K562 (cell line): ENCODE results near the gene PA2G4. TPM values are rescaled to one million over a fixed set of nuclear protein-coding genes. Genes with fewer than 3 reads are reported as not detected.

Source experiments
- ATF1 ChIP-seq, 2 experiments: fragments of 450-650 bp in 1 of 2; IDR thresholded peaks; 2 replicates each; pipeline ENCODE4 v1.6.1; 2016; ENCODE audit warnings: missing compliant biosample characterization in 1 of 2, missing genetic modification characterization in 1 of 2
- CBX8 ChIP-seq: fragments of 200-600 bp; sonication (generic); IDR thresholded peaks from 2 replicates; pipeline ENCODE4 v1.6.1; 2012; ENCODE audit warnings: borderline replicate concordance, mixed run types, low read depth, mild to moderate bottlenecking, moderate library complexity, mixed read lengths, low read length, control low read depth, inconsistent platforms; ENCODE audit not compliant: poor library complexity, severe bottlenecking; ENCODE audit errors: extremely low read depth
- CEBPG ChIP-seq, 3 experiments: fragments of 200-800 bp in 1 of 3; sonication (Bioruptor generic) in 1 of 3; sonication (generic) in 1 of 3; formaldehyde crosslinking in 1 of 3; IDR thresholded peaks in 2 of 3; conservative IDR thresholded peaks in 1 of 3; 2 replicates each; pipeline versions ENCODE4 v1.6.1 to v1.8.0; 2016 to 2022; ENCODE audit warnings: missing compliant biosample characterization in 2 of 3, missing genetic modification characterization in 2 of 3, mild to moderate bottlenecking in 1 of 3, missing genetic modification reagents in 1 of 3
- HMG20B ChIP-seq: fragments of 250-450 bp; sonication (Bioruptor Pico); IDR thresholded peaks from 2 replicates; pipeline ENCODE4 v1.5.0; 2021; ENCODE audit warnings: mild to moderate bottlenecking
- KDM2B ChIP-seq: fragments of 250-450 bp; sonication (Bioruptor Pico); IDR thresholded peaks from 2 replicates; pipeline ENCODE4 v1.8.0; 2021; ENCODE audit warnings: mild to moderate bottlenecking, moderate library complexity
- KDM5B ChIP-seq: fragments of 200-600 bp; sonication (generic); IDR thresholded peaks from 2 replicates; pipeline ENCODE4 v1.6.1; 2012; ENCODE audit warnings: low read depth, mild to moderate bottlenecking, moderate library complexity, low read length, control low read depth, inconsistent platforms; ENCODE audit not compliant: insufficient replicate concordance
- LEF1 ChIP-seq: fragments of 450-650 bp; IDR thresholded peaks from 2 replicates; pipeline ENCODE4 v1.6.1; 2016; ENCODE audit warnings: mild to moderate bottlenecking
- MAFK ChIP-seq: IDR thresholded peaks from 2 replicates; pipeline ENCODE4 v1.6.1; 2011; ENCODE audit warnings: low read length, improper control_type of control experiment
- MYC ChIP-seq, 2 experiments: fragments of 250-450 bp in 1 of 2; sonication (Bioruptor Pico) in 1 of 2; IDR thresholded peaks; 2 replicates each; pipeline versions ENCODE4 v1.5.1 to v1.6.1; 2012 to 2021; ENCODE audit warnings: low read depth in 2 of 2, borderline replicate concordance in 1 of 2, improper control_type of control experiment in 1 of 2, low read length in 1 of 2, mild to moderate bottlenecking in 1 of 2, moderate library complexity in 1 of 2
- NR2F6 ChIP-seq: fragments of 450-650 bp; formaldehyde crosslinking; IDR thresholded peaks from 2 replicates; pipeline ENCODE4 v1.4.0; 2020; ENCODE audit warnings: mild to moderate bottlenecking
- RBM15 ChIP-seq: fragments of 200-400 bp; formaldehyde crosslinking; IDR thresholded peaks from 2 replicates; pipeline ENCODE4 v1.6.1; 2018; ENCODE audit warnings: mild to moderate bottlenecking, low read length, moderate library complexity; ENCODE audit not compliant: insufficient read depth
- RFX5 ChIP-seq: IDR thresholded peaks from 2 replicates; pipeline ENCODE4 v1.6.1; 2011; ENCODE audit warnings: low read depth, mild to moderate bottlenecking, improper control_type of control experiment, low read length
- ZEB2 ChIP-seq: fragments of 450-650 bp; IDR thresholded peaks from 2 replicates; pipeline ENCODE4 v1.6.1; 2016
- ZFP36 ChIP-seq: fragments of 150-350 bp; IDR thresholded peaks from 2 replicates; pipeline ENCODE4 v1.6.1; 2018; ENCODE audit warnings: low read length, low read depth; ENCODE audit not compliant: partially characterized antibody
- ZFX ChIP-seq: sonication (generic); formaldehyde crosslinking; IDR thresholded peaks from 2 replicates; pipeline ENCODE4 v1.8.0; 2022; ENCODE audit warnings: mild to moderate bottlenecking, missing genetic modification reagents, moderate library complexity
- ZNF140 ChIP-seq: fragments of 250-450 bp; sonication (Bioruptor Pico); IDR thresholded peaks from 2 replicates; pipeline ENCODE4 v1.8.0; 2021; ENCODE audit warnings: moderate library complexity, mild to moderate bottlenecking, inconsistent platforms
- ZSCAN32 ChIP-seq: fragments of 450-650 bp; formaldehyde crosslinking; IDR thresholded peaks from 2 replicates; pipeline ENCODE4 v1.4.0; 2020; ENCODE audit warnings: mild to moderate bottlenecking, moderate library complexity
- ZZZ3 ChIP-seq: fragments of 450-650 bp; IDR thresholded peaks from 2 replicates; pipeline ENCODE4 v1.6.1; 2016; ENCODE audit warnings: antibody characterized with exemption, mild to moderate bottlenecking, moderate library complexity
- polyA plus RNA-seq, 8 experiments: library from polyadenylated mRNA; depleted of rRNA in 4 of 8; stranded (reverse) in 5 of 8; unstranded in 3 of 8; fragments of >200 nt; fragmentation: Nextera tagmentation in 2 of 8; fragmentation: Illumina TruSeq in 1 of 8; extraction: Ambion mirVana in 2 of 8; extraction: Trizol in 1 of 8; gene quantifications; 2 replicates each; pipeline versions ENCODE4 v1.2.1 to v1.2.3, GENCODE V29; 2011 to 2014; ENCODE audit warnings: inconsistent platforms in 1 of 8, missing spikeins in 1 of 8
- total RNA-seq, 7 experiments: library from RNA; depleted of rRNA in 6 of 7; stranded (reverse); fragments of >200 nt in 6 of 7; fragmentation: Illumina TruSeq in 2 of 7; extraction: Trizol in 2 of 7; gene quantifications; 2 replicates each; pipeline versions ENCODE4 v1.2.1 to v1.2.3, GENCODE V29; 2011 to 2021; ENCODE audit warnings: low replicate concordance in 1 of 7
- TF ChIP-seq, protein P1 (sequence below): sonication (generic); formaldehyde crosslinking; IDR thresholded peaks from 2 replicates; pipeline ENCODE4 v1.9.0; 2022; ENCODE audit warnings: mild to moderate bottlenecking, missing genetic modification reagents
- TF ChIP-seq, protein P2 (sequence below): sonication (generic); formaldehyde crosslinking; IDR thresholded peaks from 2 replicates; pipeline ENCODE4 v1.8.0; 2022; ENCODE audit warnings: mild to moderate bottlenecking, missing genetic modification reagents, borderline replicate concordance
- TF ChIP-seq, protein P3 (sequence below): fragments of 250-450 bp; sonication (Bioruptor Pico); IDR thresholded peaks from 2 replicates; pipeline ENCODE4 v1.8.0; 2021; ENCODE audit warnings: moderate library complexity, mild to moderate bottlenecking, inconsistent platforms
- TF ChIP-seq, protein P4 (sequence below), 2 experiments: IDR thresholded peaks; 2 replicates each; pipeline ENCODE4 v1.6.1; 2012; ENCODE audit warnings: improper control_type of control experiment in 2 of 2, low read depth in 2 of 2, low read length in 2 of 2, borderline replicate concordance in 1 of 2

PA2G4 gene
- total and polyA plus RNA-seq, 9 of the 15 experiments (the other 6 are each of a cell fraction or from before 2014, with no cell fraction given), result 230 to 925 (median 638) TPM

DNA sequence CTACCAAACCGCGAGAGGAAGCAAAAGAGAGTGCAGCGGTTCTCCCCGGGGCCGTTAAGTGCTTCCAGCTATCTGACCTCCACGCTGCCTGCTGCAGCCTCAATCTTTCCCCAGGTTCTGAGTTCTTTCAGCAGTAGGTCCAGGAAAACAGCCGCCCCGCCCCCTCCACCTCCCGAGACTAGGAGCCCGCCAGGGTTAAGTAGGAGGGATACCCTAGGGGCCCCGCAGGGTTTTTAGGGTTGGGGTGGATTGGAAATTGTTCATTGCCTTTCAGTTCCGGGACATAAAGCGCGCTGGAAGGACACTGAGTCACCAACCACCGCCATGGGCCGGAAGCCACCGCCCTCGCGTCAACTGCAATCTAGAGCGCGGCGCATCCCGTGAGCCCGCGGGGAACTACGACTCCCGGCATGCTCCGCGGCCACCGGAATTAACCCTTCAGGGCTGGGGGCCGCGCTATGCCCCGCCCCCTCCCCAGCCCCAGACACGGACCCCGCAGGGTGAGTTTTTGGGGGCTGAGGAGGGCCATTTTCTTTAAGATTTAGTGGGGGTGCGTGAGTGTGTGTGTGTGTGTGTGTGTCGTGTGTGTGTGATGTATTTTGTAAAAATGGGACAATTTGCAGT is 47.9 kb downstream of the PA2G4 start, which contains the start of gene MYL6B (continued):
- TF ChIP-seq, protein P1, sequence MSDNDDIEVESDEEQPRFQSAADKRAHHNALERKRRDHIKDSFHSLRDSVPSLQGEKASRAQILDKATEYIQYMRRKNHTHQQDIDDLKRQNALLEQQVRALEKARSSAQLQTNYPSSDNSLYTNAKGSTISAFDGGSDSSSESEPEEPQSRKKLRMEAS (CRISPR knock-in tag), result 0 out of 2 replicates have a peak, but pooled peaks have one; percentile 5
- no peak for TF ChIP-seq NR2F6 (CRISPR knock-in tag)
- TF ChIP-seq MYC (IDR thresholded peaks at IDR 0.05; ENCODE audit: low read depth, low read length), result peak; percentile 88
- no peak for TF ChIP-seq MYC (CRISPR knock-in tag; IDR thresholded peaks at IDR 0.05; ENCODE audit: borderline replicate concordance, low read depth)
- TF ChIP-seq ATF1 (CRISPR knock-in tag; IDR thresholded peaks at IDR 0.05), result no peak
- TF ChIP-seq ATF1 (tag; IDR thresholded peaks at IDR 0.05), result peak; percentile 83
- TF ChIP-seq RBM15, result no peak
- TF ChIP-seq, protein P2, sequence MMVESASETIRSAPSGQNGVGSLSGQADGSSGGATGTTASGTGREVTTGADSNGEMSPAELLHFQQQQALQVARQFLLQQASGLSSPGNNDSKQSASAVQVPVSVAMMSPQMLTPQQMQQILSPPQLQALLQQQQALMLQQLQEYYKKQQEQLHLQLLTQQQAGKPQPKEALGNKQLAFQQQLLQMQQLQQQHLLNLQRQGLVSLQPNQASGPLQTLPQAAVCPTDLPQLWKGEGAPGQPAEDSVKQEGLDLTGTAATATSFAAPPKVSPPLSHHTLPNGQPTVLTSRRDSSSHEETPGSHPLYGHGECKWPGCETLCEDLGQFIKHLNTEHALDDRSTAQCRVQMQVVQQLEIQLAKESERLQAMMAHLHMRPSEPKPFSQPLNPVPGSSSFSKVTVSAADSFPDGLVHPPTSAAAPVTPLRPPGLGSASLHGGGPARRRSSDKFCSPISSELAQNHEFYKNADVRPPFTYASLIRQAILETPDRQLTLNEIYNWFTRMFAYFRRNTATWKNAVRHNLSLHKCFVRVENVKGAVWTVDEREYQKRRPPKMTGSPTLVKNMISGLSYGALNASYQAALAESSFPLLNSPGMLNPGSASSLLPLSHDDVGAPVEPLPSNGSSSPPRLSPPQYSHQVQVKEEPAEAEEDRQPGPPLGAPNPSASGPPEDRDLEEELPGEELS, result no peak
- no peak for TF ChIP-seq HMG20B (CRISPR knock-in tag)
- TF ChIP-seq ZZZ3, result no peak
- TF ChIP-seq ZEB2, result no peak
- peak; percentile 74 for TF ChIP-seq ZFX (CRISPR knock-in tag)
- no peak for TF ChIP-seq KDM2B (CRISPR knock-in tag)
- peak; percentile 63 for TF ChIP-seq KDM5B
- TF ChIP-seq ZFP36, result no peak
- TF ChIP-seq, protein P3, sequence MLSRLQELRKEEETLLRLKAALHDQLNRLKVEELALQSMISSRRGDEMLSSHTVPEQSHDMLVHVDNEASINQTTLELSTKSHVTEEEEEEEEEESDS, result no peak
- 0 out of 2 replicates have a peak, but pooled peaks have one; percentile 22 for TF ChIP-seq LEF1
- no peak for TF ChIP-seq CBX8
- no peak for TF ChIP-seq RFX5
- TF ChIP-seq, protein P4, sequence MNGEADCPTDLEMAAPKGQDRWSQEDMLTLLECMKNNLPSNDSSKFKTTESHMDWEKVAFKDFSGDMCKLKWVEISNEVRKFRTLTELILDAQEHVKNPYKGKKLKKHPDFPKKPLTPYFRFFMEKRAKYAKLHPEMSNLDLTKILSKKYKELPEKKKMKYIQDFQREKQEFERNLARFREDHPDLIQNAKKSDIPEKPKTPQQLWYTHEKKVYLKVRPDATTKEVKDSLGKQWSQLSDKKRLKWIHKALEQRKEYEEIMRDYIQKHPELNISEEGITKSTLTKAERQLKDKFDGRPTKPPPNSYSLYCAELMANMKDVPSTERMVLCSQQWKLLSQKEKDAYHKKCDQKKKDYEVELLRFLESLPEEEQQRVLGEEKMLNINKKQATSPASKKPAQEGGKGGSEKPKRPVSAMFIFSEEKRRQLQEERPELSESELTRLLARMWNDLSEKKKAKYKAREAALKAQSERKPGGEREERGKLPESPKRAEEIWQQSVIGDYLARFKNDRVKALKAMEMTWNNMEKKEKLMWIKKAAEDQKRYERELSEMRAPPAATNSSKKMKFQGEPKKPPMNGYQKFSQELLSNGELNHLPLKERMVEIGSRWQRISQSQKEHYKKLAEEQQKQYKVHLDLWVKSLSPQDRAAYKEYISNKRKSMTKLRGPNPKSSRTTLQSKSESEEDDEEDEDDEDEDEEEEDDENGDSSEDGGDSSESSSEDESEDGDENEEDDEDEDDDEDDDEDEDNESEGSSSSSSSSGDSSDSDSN (IDR thresholded peaks at IDR 0.05; ENCODE audit: borderline replicate concordance in 1 of 2, low read depth in 2 of 2, low read length in 2 of 2), result 0 out of 4 replicates have a peak, but pooled peaks of 1 of the 2 experiments have one; percentile 2
- no peak for TF ChIP-seq ZSCAN32 (CRISPR knock-in tag)
- TF ChIP-seq ZNF140 (CRISPR knock-in tag), result no peak
- no peak for TF ChIP-seq MAFK
- TF ChIP-seq CEBPG (CRISPR knock-in tag; IDR thresholded peaks at IDR 0.05), result no peak; the same call in 1 of the 2 replicates
- no peak for TF ChIP-seq CEBPG (tag; conservative IDR thresholded peaks at IDR 0.05 in 1 of 2, IDR thresholded peaks at IDR 0.05 in 1 of 2)
